GM19025 (cell line): Measurements from ENCODE around the gene ABLIM1.

Experiments
- ATAC-seq: cut with Tn5 transposase; IDR thresholded peaks from one replicate; pipeline ENCODE4 v1.9.1; 2021; ENCODE audit warnings: mild to moderate bottlenecking, low read depth, moderate library complexity; ENCODE audit not compliant: unreplicated experiment

The ABLIM1 gene

GRCh38 chr10:114499630-114500190 is 158.4 kb downstream of the ABLIM1 start:
- ATAC-seq = no peak

GRCh38 chr10:114499116-114499515 is 159.0 kb downstream of the ABLIM1 start:
- no peak for ATAC-seq

GRCh38 chr10:114498413-114499111 is 159.5 kb downstream of the ABLIM1 start:
- peak; percentile 59 for ATAC-seq

- no peak for ATAC-seq
These were observed 162.8 kb downstream of the ABLIM1 start for GRCh38 chr10:114495303-114495702.

- no peak for ATAC-seq
These were observed 165.6 kb downstream of the ABLIM1 start for GRCh38 chr10:114492351-114493037.

- ATAC-seq = no peak
These were observed 166.1 kb downstream of the ABLIM1 start for GRCh38 chr10:114491933-114492332.

- no peak for ATAC-seq
These were observed 166.7 kb downstream of the ABLIM1 start for GRCh38 chr10:114491419-114491818.

GRCh38 chr10:114489521-114490310 is 168.4 kb downstream of the ABLIM1 start:
- no peak for ATAC-seq

GRCh38 chr10:114487815-114488536 is 170.1 kb downstream of the ABLIM1 start:
- ATAC-seq = no peak

- no peak for ATAC-seq
These were observed 170.9 kb downstream of the ABLIM1 start for GRCh38 chr10:114486938-114487814.

GRCh38 chr10:114485696-114486400 is 172.2 kb downstream of the ABLIM1 start:
- ATAC-seq = no peak

GRCh38 chr10:114483575-114483974 is 174.5 kb downstream of the ABLIM1 start:
- ATAC-seq = no peak

GRCh38 chr10:114482480-114483304 is 175.4 kb downstream of the ABLIM1 start:
- no peak for ATAC-seq

GRCh38 chr10:114481055-114481454 is 177.0 kb downstream of the ABLIM1 start:
- no peak for ATAC-seq

GRCh38 chr10:114479836-114480235 is 178.2 kb downstream of the ABLIM1 start:
- no peak for ATAC-seq

GRCh38 chr10:114479307-114479706 is 178.8 kb downstream of the ABLIM1 start:
- ATAC-seq = no peak

- no peak for ATAC-seq
These were observed 179.8 kb downstream of the ABLIM1 start for GRCh38 chr10:114478281-114478680.

- ATAC-seq = no peak
These were observed 180.8 kb downstream of the ABLIM1 start for GRCh38 chr10:114477285-114477684.
